CD4-positive, alpha-beta T cell (primary cell): Measurements from ENCODE around the gene GATAD1. TPM values are rescaled to one million over a fixed set of nuclear protein-coding genes. Genes with fewer than 3 reads are reported as not detected.
"Not testable (repeated sequence)": the region's sequence is repeated elsewhere in the genome, so short reads cannot be mapped to it uniquely, and the experiment has no call there.

Experiments used
- ATAC-seq: fragments of 200-7000 bp; cut with Tn5 transposase; one replicate; pipeline ENCODE4 v1.10.0; 2022; ENCODE audit warnings: mild to moderate bottlenecking; ENCODE audit not compliant: poor library complexity
- CTCF ChIA-PET: fragments of 350-600 bp; sonication (Branson Sonifier 250); formaldehyde crosslinking; loops from one replicate; lab custom pipeline; 2021; ENCODE audit warnings: antibody characterized with exemption, inconsistent platforms; lab: Charles Lee
- POLR2A ChIA-PET: fragments of 350-600 bp; sonication (Branson Sonifier 250); formaldehyde crosslinking; loops from one replicate; lab custom pipeline; 2021; ENCODE audit warnings: antibody characterized with exemption, inconsistent platforms; lab: Charles Lee
- DNase-seq, 14 experiments: peaks; one replicate each; pipeline ENCODE4 v3.0.0-alpha.2; 2013 to 2020; ENCODE audit warnings: mixed read lengths in 2 of 14
- H3K27ac ChIP-seq, 2 donors: one replicate each; pipeline versions ENCODE4 v1.5.1 to v1.7.0; 2013; ENCODE audit warnings: low read length in 2 of 2, low read depth in 1 of 2, mild to moderate bottlenecking in 1 of 2
- H3K27me3 ChIP-seq, 2 experiments: 1 replicate in 1 of 2; 2 replicates in 1 of 2; pipeline versions ENCODE4 v1.6.1 to v1.7.0; 2013; ENCODE audit warnings: low read length in 2 of 2, control low read depth in 1 of 2, mild to moderate bottlenecking in 1 of 2, moderate library complexity in 1 of 2; ENCODE audit not compliant: insufficient read depth in 2 of 2, control insufficient read depth in 1 of 2
- H3K36me3 ChIP-seq: one replicate; pipeline ENCODE4 v1.6.1; 2013; ENCODE audit warnings: low read length, control low read depth; ENCODE audit not compliant: insufficient read depth
- H3K4me1 ChIP-seq: one replicate; pipeline ENCODE4 v1.6.1; 2013; ENCODE audit warnings: low read length, control low read depth; ENCODE audit not compliant: insufficient read depth
- H3K4me3 ChIP-seq: one replicate; pipeline ENCODE4 v1.5.1; 2013; ENCODE audit warnings: mild to moderate bottlenecking, low read length, moderate library complexity
- H3K9me3 ChIP-seq, 2 experiments: 1 replicate in 1 of 2; 2 replicates in 1 of 2; pipeline versions ENCODE4 v1.6.1 to v1.7.0; 2013; ENCODE audit warnings: low read length in 2 of 2, mild to moderate bottlenecking in 2 of 2, control low read depth in 1 of 2, moderate library complexity in 1 of 2; ENCODE audit not compliant: control insufficient read depth in 1 of 2, insufficient read depth in 1 of 2
- H3K27ac Mint-ChIP-seq: one replicate; pipeline ENCODE4 v1.8.0; 2020; ENCODE audit warnings: mixed read lengths
- H3K27me3 Mint-ChIP-seq: one replicate; pipeline ENCODE4 v1.8.0; 2021; ENCODE audit warnings: mixed read lengths
- H3K36me3 Mint-ChIP-seq: one replicate; pipeline ENCODE4 v1.8.0; 2021; ENCODE audit warnings: low read depth, mixed read lengths
- H3K4me1 Mint-ChIP-seq: one replicate; pipeline ENCODE4 v1.8.0; 2021; ENCODE audit warnings: low read depth, mixed read lengths
- H3K4me3 Mint-ChIP-seq: one replicate; pipeline ENCODE4 v1.8.0; 2020; ENCODE audit warnings: mild to moderate bottlenecking, mixed read lengths
- H3K9me3 Mint-ChIP-seq: one replicate; pipeline ENCODE4 v1.8.0; 2020; ENCODE audit warnings: mixed read lengths
- CTCF ChIP-seq: fragments of 200-600 bp; IDR thresholded peaks from one replicate; pipeline ENCODE4 v1.8.0; 2022; ENCODE audit warnings: antibody characterized with exemption, mild to moderate bottlenecking
- intact Hi-C, 2 experiments: fragments of 100-400 bp; cut with DNase I in 1 of 2; cut with micrococcal nuclease in 1 of 2; formaldehyde crosslinking; loops; one replicate each; pipeline versions ENCODE4 v1.15.1 to v1.9.0; 2023 to 2025; cut with DNase I, micrococcal nuclease
- total RNA-seq, 174 experiments: library from RNA in 2 of 174; stranded (reverse) in 2 of 174; gene quantifications; one replicate each; pipeline ENCODE4 v1.2.3 and lab custom pipeline; 2021 to 2026

GATAD1 gene
- total RNA-seq, 2 experiments from 2014 or later = 12.0 to 13.5 TPM

GRCh38 chr7:92409357-92409756, 37.9 kb upstream of the GATAD1 start:
- no peak overlapping the region for H3K4me3 ChIP-seq
- H3K36me3 Mint-ChIP-seq = no peaks in the 10 kb centered on the region
- H3K27ac Mint-ChIP-seq = no peak overlapping the region
- peaks cover 0 to 4% of the 10 kb centered on the region in 2 experiments for H3K27me3 ChIP-seq
- CTCF ChIA-PET = no interaction called here
- peaks cover 1% of the 10 kb centered on the region for H3K4me1 ChIP-seq
- H3K36me3 ChIP-seq = no peaks in the 10 kb centered on the region
- no peak overlapping the region for H3K27ac ChIP-seq
- H3K27me3 Mint-ChIP-seq = peaks cover 19% of the 10 kb centered on the region
- no peaks in the 10 kb centered on the region for H3K9me3 ChIP-seq
- no peaks in the 10 kb centered on the region for H3K9me3 Mint-ChIP-seq
- no peak for TF ChIP-seq CTCF
- DNase-seq (no peak), ATAC-seq (no peak)
- no peak overlapping the region for H3K4me3 Mint-ChIP-seq
- H3K4me1 Mint-ChIP-seq = peaks cover under 1% of the 10 kb centered on the region
- intact Hi-C loops = no loop called here
- POLR2A ChIA-PET = no interaction called here

- POLR2A ChIA-PET, H3K9me3 Mint-ChIP-seq, H3K36me3 Mint-ChIP-seq, DNase-seq, H3K36me3 ChIP-seq, H3K4me1 Mint-ChIP-seq, H3K27me3 ChIP-seq, CTCF ChIA-PET, intact Hi-C loops, ATAC-seq, H3K4me3 ChIP-seq, H3K27ac ChIP-seq, H3K4me1 ChIP-seq, H3K4me3 Mint-ChIP-seq, H3K9me3 ChIP-seq, H3K27ac Mint-ChIP-seq: not testable (repeated sequence)
- peaks cover 19% of the 10 kb centered on the region for H3K27me3 Mint-ChIP-seq
Measured at GRCh38 chr7:92410162-92410561, 37.1 kb upstream of the GATAD1 start.

DNA sequence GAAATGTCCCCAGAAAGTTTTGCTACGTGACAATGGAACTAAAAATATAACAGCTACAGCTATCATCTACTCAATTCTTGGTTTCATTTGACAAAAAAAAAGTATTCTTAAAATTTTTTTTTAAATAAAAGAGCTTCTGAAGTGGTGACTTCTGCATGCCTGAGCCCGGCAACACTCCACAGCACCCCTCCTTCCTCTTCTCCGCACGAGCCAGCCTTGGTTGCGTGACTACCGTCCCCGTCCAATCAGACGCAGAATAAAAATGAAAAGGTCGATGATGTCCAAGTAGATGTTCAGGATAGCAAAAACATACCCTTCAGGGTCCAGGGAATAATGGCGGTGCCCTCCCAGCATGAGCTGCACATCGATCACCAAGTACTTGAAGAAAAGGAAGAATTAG, 34.5 kb upstream of the GATAD1 start:
- no peaks in the 10 kb centered on the region for H3K9me3 ChIP-seq
- POLR2A ChIA-PET = no interaction called here

More for the DNA sequence above, 34.5 kb upstream of the GATAD1 start:
- TF ChIP-seq CTCF = no peak
- Histone ChIP-seq H3K27ac (no peak overlapping the region), H3K4me1 (no peaks in the 10 kb centered on the region), H3K4me3 (no peak overlapping the region), H3K36me3 (no peaks in the 10 kb centered on the region), H3K27me3 (peaks cover 0 to 6% of the 10 kb centered on the region in 2 experiments)
- Mint-ChIP-seq H3K4me1 (no peaks in the 10 kb centered on the region), H3K27me3 (peaks cover 19% of the 10 kb centered on the region), H3K9me3 (no peaks in the 10 kb centered on the region), H3K27ac (no peak overlapping the region), H3K36me3 (no peaks in the 10 kb centered on the region), H3K4me3 (no peak overlapping the region)
- ATAC-seq (no peak), DNase-seq (no peak)
- intact Hi-C loops = no loop called here
- CTCF ChIA-PET = interaction anchor here (0.5 kb wide), 1 partner anchor 415 kb away, joined by 3 read pairs; no protein-coding TSS in a partner anchor
